Peyer's patch (tissue), 4 donors: ENCODE results near the gene CAPN8. TPM values are rescaled to one million over a fixed set of nuclear protein-coding genes. Genes with fewer than 3 reads are reported as not detected.

Source experiments
- DNase-seq, 3 donors: peaks; one replicate each; pipeline ENCODE4 v3.0.0-alpha.2; 2017 to 2019
- H3K27ac ChIP-seq, 4 donors: fragments of 200-600 bp; sonication (generic); one replicate each; pipeline ENCODE4 v1.5.1; 2016 to 2019
- H3K27me3 ChIP-seq, 2 donors: fragments of 200-600 bp; sonication (generic); one replicate each; pipeline ENCODE4 v1.5.1; 2019
- H3K36me3 ChIP-seq, 3 donors: fragments of 200-600 bp; sonication (generic); one replicate each; pipeline ENCODE4 v1.5.1; 2016 to 2019
- H3K4me1 ChIP-seq, 4 donors: fragments of 200-600 bp; sonication (generic); one replicate each; pipeline ENCODE4 v1.5.1; 2016 to 2019
- H3K4me3 ChIP-seq, 4 donors: fragments of 200-600 bp; sonication (generic); 1 replicate in 3 of 4; 2 replicates in 1 of 4; pipeline ENCODE4 v1.5.1; 2016 to 2019; ENCODE audit warnings: mild to moderate bottlenecking in 1 of 4
- H3K9me3 ChIP-seq, 4 donors: fragments of 200-600 bp; sonication (generic); one replicate each; pipeline ENCODE4 v1.5.1; 2016 to 2019; ENCODE audit warnings: mild to moderate bottlenecking in 1 of 4
- CTCF ChIP-seq, 6 experiments: fragments of 450-650 bp in 4 of 6; fragments of 200-600 bp in 2 of 6; sonication (generic) in 1 of 6; IDR thresholded peaks; one replicate each; pipeline ENCODE4 v1.5.1; 2017 to 2019; ENCODE audit warnings: antibody characterized with exemption in 6 of 6, mild to moderate bottlenecking in 3 of 6, moderate library complexity in 1 of 6
- POLR2A ChIP-seq, 2 donors: fragments of 450-650 bp; IDR thresholded peaks; one replicate each; pipeline ENCODE4 v1.5.1; 2017; ENCODE audit warnings: antibody characterized with exemption in 2 of 2, mild to moderate bottlenecking in 2 of 2, moderate library complexity in 2 of 2
- total RNA-seq, 4 donors: library from RNA; depleted of rRNA; stranded (reverse); fragments of >200 nt; gene quantifications; one replicate each; pipeline ENCODE4 v1.1.0, GENCODE V29; 2016

Gene CAPN8
- total RNA-seq, 4 donors from 2014 or later = 9.9 to 74.0 (median 31.4) TPM

DNA sequence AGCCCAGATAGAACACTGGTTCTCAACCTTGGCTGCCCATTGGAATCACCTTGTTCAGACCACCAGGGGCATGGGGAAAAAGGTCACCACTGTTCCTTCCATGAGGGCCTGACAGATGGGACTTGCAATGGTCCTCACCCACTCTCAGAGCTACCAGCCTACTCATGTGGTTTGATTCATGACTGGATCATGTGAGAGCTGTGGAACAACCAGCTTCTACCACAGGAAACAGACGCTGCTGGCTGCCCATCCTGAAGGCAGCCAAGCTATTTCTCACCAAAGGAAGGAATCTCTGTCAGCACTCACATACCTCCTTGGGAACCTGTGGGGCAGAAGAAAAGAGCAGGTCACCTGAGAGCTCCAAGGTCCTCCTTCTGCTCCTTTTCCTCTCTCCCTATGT, 53.6 kb downstream of the CAPN8 start:
- H3K27me3 ChIP-seq = no peaks in the 10 kb centered on the region
- H3K4me1 ChIP-seq = no peaks in the 10 kb centered on the region
- no peak overlapping the region for H3K27ac ChIP-seq
- no peak overlapping the region for H3K4me3 ChIP-seq
- H3K9me3 ChIP-seq = no peaks in the 10 kb centered on the region
- no peak for DNase-seq
- no peak for TF ChIP-seq CTCF (IDR thresholded peaks at IDR 0.05)
- no peak for TF ChIP-seq POLR2A (IDR thresholded peaks at IDR 0.05)
- no peaks in the 10 kb centered on the region for H3K36me3 ChIP-seq

GRCh38 chr1:223609977-223610376, 55.5 kb downstream of the CAPN8 start:
- Histone ChIP-seq H3K27ac (no peak overlapping the region), H3K27me3 (no peaks in the 10 kb centered on the region), H3K9me3 (no peaks in the 10 kb centered on the region), H3K36me3 (no peaks in the 10 kb centered on the region), H3K4me1 (no peaks in the 10 kb centered on the region), H3K4me3 (no peak overlapping the region)
- TF ChIP-seq CTCF (IDR thresholded peaks at IDR 0.05) = no peak
- no peak for TF ChIP-seq POLR2A (IDR thresholded peaks at IDR 0.05)
- no peak for DNase-seq

GRCh38 chr1:223609066-223609465, 56.4 kb downstream of the CAPN8 start:
- Histone ChIP-seq H3K4me3 (no peak overlapping the region), H3K27me3 (no peaks in the 10 kb centered on the region), H3K36me3 (no peaks in the 10 kb centered on the region), H3K4me1 (no peaks in the 10 kb centered on the region), H3K9me3 (no peaks in the 10 kb centered on the region), H3K27ac (no peak overlapping the region)
- TF ChIP-seq POLR2A (IDR thresholded peaks at IDR 0.05) = no peak
- no peak for DNase-seq

DNA sequence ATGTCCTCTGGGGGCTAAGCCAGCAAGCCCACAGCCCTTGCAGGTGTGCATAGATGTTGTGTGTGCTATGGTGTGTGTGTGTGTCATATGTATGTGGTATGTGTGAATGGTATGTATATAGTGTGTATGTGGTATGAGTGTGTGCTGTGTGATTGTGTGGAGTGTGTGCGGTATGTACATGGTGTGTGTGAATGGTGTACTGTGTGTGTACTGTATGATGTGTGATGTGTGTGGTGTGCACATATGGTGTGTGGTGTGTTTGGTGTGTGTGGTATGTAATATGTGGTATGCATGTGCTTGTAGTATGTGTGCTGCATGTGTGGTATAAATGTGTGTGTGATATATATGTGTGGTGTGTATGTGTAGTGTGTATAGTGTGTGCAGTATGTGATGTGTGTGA, 107.0 kb downstream of the CAPN8 start:
- H3K27ac ChIP-seq = no peak overlapping the region
- TF ChIP-seq CTCF (IDR thresholded peaks at IDR 0.05) = no peak
- TF ChIP-seq POLR2A (IDR thresholded peaks at IDR 0.05) = no peak
- no peaks in the 10 kb centered on the region for H3K9me3 ChIP-seq
- H3K27me3 ChIP-seq = no peaks in the 10 kb centered on the region
- no peak for DNase-seq
- H3K4me3 ChIP-seq = no peak overlapping the region
- H3K4me1 ChIP-seq = no peaks in the 10 kb centered on the region
- no peaks in the 10 kb centered on the region for H3K36me3 ChIP-seq

GRCh38 chr1:223557130-223557475, 108.4 kb downstream of the CAPN8 start:
- Histone ChIP-seq H3K9me3 (no peaks in the 10 kb centered on the region), H3K4me1 (no peaks in the 10 kb centered on the region), H3K27me3 (no peaks in the 10 kb centered on the region), H3K4me3 (no peak overlapping the region), H3K27ac (no peak overlapping the region), H3K36me3 (no peaks in the 10 kb centered on the region)
- TF ChIP-seq POLR2A (IDR thresholded peaks at IDR 0.05) (no peak), CTCF (IDR thresholded peaks at IDR 0.05) (no peak)
- no peak for DNase-seq

DNA sequence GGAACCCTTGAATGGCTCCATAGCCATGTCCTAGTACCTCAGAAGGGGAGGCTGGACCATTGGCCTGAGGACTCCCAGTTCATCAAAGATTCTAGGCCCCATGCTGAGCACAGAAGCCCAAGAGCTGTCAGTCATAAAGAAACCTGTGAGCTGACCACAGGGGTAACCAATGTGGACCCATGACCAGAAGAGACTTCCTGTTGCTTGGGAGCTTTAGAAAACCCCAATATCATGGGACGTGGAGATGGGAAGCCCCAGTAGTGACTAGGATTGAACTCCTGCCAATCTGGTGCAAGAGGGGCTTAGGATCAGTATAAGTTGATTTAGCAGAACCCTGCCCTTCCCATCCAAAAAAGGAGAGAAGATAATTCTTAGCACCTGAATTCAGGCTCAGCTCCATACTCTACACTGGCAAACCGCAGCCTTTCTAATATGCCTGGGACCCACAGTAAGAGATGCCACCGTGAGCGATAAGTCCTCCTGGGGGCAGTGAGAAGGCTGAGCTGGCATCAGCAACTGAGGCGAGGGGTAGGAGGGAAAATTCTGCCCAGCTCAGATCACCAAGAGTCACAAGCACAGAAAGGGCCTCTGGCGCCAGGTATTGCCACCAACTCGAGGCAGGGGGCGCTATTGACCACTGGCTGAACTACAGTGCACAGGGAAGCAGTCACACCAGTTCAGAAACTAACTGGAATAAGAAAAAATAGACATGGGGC, 108.9 kb downstream of the CAPN8 start:
- Histone ChIP-seq H3K4me1 (no peaks in the 10 kb centered on the region), H3K9me3 (no peaks in the 10 kb centered on the region), H3K27ac (no peak overlapping the region), H3K4me3 (no peak overlapping the region), H3K36me3 (no peaks in the 10 kb centered on the region), H3K27me3 (no peaks in the 10 kb centered on the region)
- DNase-seq = peak; percentile 19 to 82 (median 82)
- TF ChIP-seq CTCF (IDR thresholded peaks at IDR 0.05) (peak in 4 of 6 experiments; percentile 43 to 83 (median 80)), POLR2A (IDR thresholded peaks at IDR 0.05) (no peak)
